ENCODE results near the gene KLHL14. TPM values are rescaled to one million over a fixed set of nuclear protein-coding genes. Genes with fewer than 3 reads are reported as not detected.

Gene KLHL14
- total RNA-seq, 2 donors from 2014 or later: 0.41 to 3.0 TPM

DNA sequence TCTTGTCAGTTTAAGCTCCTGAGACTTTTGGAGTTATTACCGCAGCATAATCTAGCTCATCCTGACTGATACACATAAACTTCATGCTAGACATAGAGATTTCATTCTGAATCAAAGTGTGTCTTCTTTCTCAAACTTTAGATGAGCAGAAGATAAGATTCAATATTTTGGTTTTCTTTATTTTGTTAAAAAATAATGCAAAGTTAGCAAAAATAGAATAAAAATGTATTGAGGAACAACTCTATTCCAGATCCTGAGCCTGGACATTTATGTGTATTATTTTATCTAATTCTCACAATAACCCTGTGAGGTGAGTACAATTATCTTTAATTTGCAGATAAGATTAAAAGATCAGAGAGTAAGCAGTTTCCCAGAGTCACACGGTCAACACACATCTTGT lies 38.4 kb downstream of the KLHL14 start:
- intact Hi-C loops (cut with DNase I): no loop called here

DNA sequence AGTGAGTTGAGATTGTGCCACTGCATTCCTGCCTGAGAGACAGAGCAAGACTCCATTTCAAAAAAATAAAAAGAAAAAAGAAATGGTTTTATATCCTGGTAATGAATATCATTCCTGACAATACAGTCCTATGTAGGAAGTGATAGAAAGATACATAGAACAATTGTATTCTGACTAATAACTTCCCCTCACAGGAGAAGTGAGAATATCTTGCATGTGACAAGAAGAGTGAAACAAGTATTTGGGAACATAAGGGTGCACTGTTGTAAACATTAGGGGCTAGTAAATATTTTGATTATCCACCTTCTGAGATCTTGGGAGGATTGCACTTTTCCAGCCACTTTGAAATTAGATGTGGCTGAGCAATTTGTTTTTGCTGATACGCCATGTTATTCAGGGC lies 40.7 kb downstream of the KLHL14 start:
- 90% methylated on average over 1 of the region's 1 CpG for WGBS
- no peaks in the 10 kb centered on the region for H3K9me3 ChIP-seq

More for the DNA sequence above, 38.4 kb downstream of the KLHL14 start:
- no peaks in the 10 kb centered on the region for H3K4me1 ChIP-seq (replicated peaks)
- no peak overlapping the region for H3K4me3 ChIP-seq
- no peak for TF ChIP-seq POLR2AphosphoS5 (IDR thresholded peaks at IDR 0.05)
- no peak for TF ChIP-seq CTCF (IDR thresholded peaks at IDR 0.05)
- TF ChIP-seq POLR2A (IDR thresholded peaks at IDR 0.05): no peak
- no peak overlapping the region for H3K27ac ChIP-seq
- WGBS: 97% methylated on average over 2 of the region's 2 CpGs
- H3K36me3 ChIP-seq: no peaks in the 10 kb centered on the region
- H3K27me3 ChIP-seq (replicated peaks; ENCODE audit: insufficient read depth): no peaks in the 10 kb centered on the region
- no peak for DNase-seq (ENCODE audit: low spot score)
- H3K9me3 ChIP-seq: no peaks in the 10 kb centered on the region

DNA sequence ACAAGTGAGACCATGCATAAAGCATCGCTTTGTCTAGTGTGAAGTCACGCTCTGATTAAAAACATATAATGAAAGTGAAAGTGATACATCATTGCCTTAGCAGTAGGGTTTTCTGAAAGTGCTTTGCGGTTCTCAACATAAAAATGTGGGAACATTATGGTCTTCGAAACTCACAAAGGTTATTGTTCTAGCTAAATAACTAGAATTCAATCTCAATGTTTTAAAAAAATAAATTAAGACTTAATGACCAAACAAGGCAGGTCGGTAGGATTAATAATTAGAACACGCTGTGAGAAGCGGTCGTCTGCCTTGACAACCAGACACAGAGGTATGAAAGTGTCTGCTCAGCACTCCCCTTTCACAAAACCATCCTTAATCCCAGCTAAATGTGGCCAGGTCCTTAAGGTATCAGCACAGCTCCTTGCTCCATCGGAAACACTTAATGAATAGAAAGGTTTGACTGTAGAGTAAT lies 42.2 kb downstream of the KLHL14 start:
- H3K27ac ChIP-seq: peak overlapping the region; percentile 25 to 49
- no peaks in the 10 kb centered on the region for H3K36me3 ChIP-seq
- no peak for DNase-seq (ENCODE audit: low spot score)
- TF ChIP-seq CTCF (IDR thresholded peaks at IDR 0.05) (no peak), POLR2AphosphoS5 (IDR thresholded peaks at IDR 0.05) (peak; percentile 37)
- WGBS: 25% methylated on average over 9 of the region's 9 CpGs
- intact Hi-C loops (cut with DNase I): no loop called here
- no peaks in the 10 kb centered on the region for H3K27me3 ChIP-seq (replicated peaks; ENCODE audit: insufficient read depth)
- H3K4me1 ChIP-seq (replicated peaks): no peaks in the 10 kb centered on the region
- no peaks in the 10 kb centered on the region for H3K9me3 ChIP-seq
- peak overlapping the region; percentile 16 to 27 for H3K4me3 ChIP-seq

More for the DNA sequence above, 40.7 kb downstream of the KLHL14 start:
- TF ChIP-seq POLR2A (IDR thresholded peaks at IDR 0.05) (no peak), CTCF (IDR thresholded peaks at IDR 0.05) (no peak), POLR2AphosphoS5 (IDR thresholded peaks at IDR 0.05) (no peak)
- Histone ChIP-seq H3K4me3 (no peak overlapping the region), H3K4me1 (replicated peaks) (no peaks in the 10 kb centered on the region), H3K27ac (no peak overlapping the region), H3K36me3 (no peaks in the 10 kb centered on the region), H3K27me3 (replicated peaks; ENCODE audit: insufficient read depth) (no peaks in the 10 kb centered on the region)
- no peak for DNase-seq (ENCODE audit: low spot score)
- intact Hi-C loops (cut with DNase I): no loop called here

GRCh38 chr18:32730068-32730467 lies 42.8 kb downstream of the KLHL14 start:
- H3K4me1 ChIP-seq (replicated peaks): no peaks in the 10 kb centered on the region
- H3K27ac ChIP-seq: peak overlapping the region; percentile 25 to 49
- intact Hi-C loops (cut with DNase I): no loop called here
- no peaks in the 10 kb centered on the region for H3K36me3 ChIP-seq
- TF ChIP-seq CTCF (IDR thresholded peaks at IDR 0.05) (no peak), POLR2AphosphoS5 (IDR thresholded peaks at IDR 0.05) (no peak), POLR2A (IDR thresholded peaks at IDR 0.05) (no peak)
- H3K9me3 ChIP-seq: no peaks in the 10 kb centered on the region
- WGBS: 15% methylated on average over 2 of the region's 2 CpGs
- H3K27me3 ChIP-seq (replicated peaks; ENCODE audit: insufficient read depth): no peaks in the 10 kb centered on the region
- DNase-seq (ENCODE audit: low spot score): no peak
- peak overlapping the region; percentile 16 to 27 for H3K4me3 ChIP-seq

GRCh38 chr18:32724071-32724749 lies 48.6 kb downstream of the KLHL14 start:
- 60% methylated on average over 3 of the region's 3 CpGs for WGBS
- Histone ChIP-seq H3K36me3 (no peaks in the 10 kb centered on the region), H3K27me3 (replicated peaks; ENCODE audit: insufficient read depth) (no peaks in the 10 kb centered on the region), H3K9me3 (no peaks in the 10 kb centered on the region), H3K27ac (no peak overlapping the region), H3K4me1 (replicated peaks) (no peaks in the 10 kb centered on the region), H3K4me3 (no peak overlapping the region)
- intact Hi-C loops (cut with DNase I): no loop called here
- DNase-seq (ENCODE audit: low spot score): no peak
- TF ChIP-seq CTCF (IDR thresholded peaks at IDR 0.05) (no peak), POLR2AphosphoS5 (IDR thresholded peaks at IDR 0.05) (no peak)
